ENCODE data around the gene WFDC8. TPM values are rescaled to one million over a fixed set of nuclear protein-coding genes. Genes with fewer than 3 reads are reported as not detected.

Gene WFDC8
- total and polyA plus RNA-seq, 4 donors, result not detected

GRCh38 chr20:45564760-45565276 is 14.3 kb downstream of the WFDC8 start:
- 71% methylated on average over 2 of the region's 2 CpGs for WGBS
- DNase-seq (ENCODE audit: low spot score), result no peak

DNA sequence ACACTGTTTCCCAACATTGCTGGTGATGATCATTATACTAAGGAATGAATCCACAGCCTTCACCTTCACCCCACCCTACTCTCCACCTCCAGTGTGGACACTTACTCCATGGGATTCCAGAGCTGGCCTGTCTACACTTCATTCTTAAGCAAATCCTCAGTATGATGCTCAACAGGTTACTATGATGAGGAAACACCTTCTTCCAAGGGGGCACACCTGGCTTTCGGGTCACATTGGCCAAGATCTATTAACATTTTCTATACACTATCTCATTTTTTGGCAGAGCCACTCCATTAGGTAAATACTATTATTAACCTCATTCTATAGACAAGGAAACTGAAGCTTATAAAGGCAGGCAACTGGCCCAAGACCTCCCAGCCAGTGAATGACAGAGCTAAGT is 23.9 kb downstream of the WFDC8 start:
- 61% methylated on average over 1 of the region's 1 CpG for WGBS
- peaks cover 0 to 4% (median 0%) of the 10 kb centered on the region in 4 donors for H3K27me3 ChIP-seq (ENCODE audit: control insufficient read depth in 4 of 4, insufficient read depth in 4 of 4, low read length in 3 of 4)
- H3K9ac ChIP-seq (ENCODE audit: low read depth in 1 of 2, low read length in 2 of 2), result no peak overlapping the region
- H3K9me3 ChIP-seq (ENCODE audit: control insufficient read depth in 4 of 4, low read length in 3 of 4), result no peaks in the 10 kb centered on the region
- no peak overlapping the region for H3K4me3 ChIP-seq (ENCODE audit: low read depth in 1 of 3, low read length in 3 of 3)
- no peaks in the 10 kb centered on the region for H3K36me3 ChIP-seq (ENCODE audit: control insufficient read depth in 4 of 4, insufficient read depth in 3 of 4, low read depth in 1 of 4, low read length in 3 of 4)
- no peak for DNase-seq (ENCODE audit: low spot score)
- no peak overlapping the region for H3K27ac ChIP-seq (ENCODE audit: low read depth in 1 of 2, low read length in 2 of 2)
- no peaks in the 10 kb centered on the region for H3K4me1 ChIP-seq (ENCODE audit: control insufficient read depth in 4 of 4, insufficient read depth in 4 of 4, low read length in 3 of 4)
- no peak for TF ChIP-seq FOXA2 (IDR thresholded peaks at IDR 0.05)
- no peak for TF ChIP-seq HNF4G (IDR thresholded peaks at IDR 0.05)
- TF ChIP-seq GABPA (IDR thresholded peaks at IDR 0.05 in 1 of 2, conservative IDR thresholded peaks at IDR 0.05 in 1 of 2), result no peak
- no peak for TF ChIP-seq YY1 (IDR thresholded peaks at IDR 0.05)
- no peak for TF ChIP-seq RAD21 (IDR thresholded peaks at IDR 0.05)
- TF ChIP-seq MAX (IDR thresholded peaks at IDR 0.05), result no peak
- no peak for TF ChIP-seq SP1 (IDR thresholded peaks at IDR 0.05)
- no peak for TF ChIP-seq TAF1 (conservative IDR thresholded peaks at IDR 0.05)
- no peak for TF ChIP-seq NR2F2 (IDR thresholded peaks at IDR 0.05)
- TF ChIP-seq, protein P1, sequence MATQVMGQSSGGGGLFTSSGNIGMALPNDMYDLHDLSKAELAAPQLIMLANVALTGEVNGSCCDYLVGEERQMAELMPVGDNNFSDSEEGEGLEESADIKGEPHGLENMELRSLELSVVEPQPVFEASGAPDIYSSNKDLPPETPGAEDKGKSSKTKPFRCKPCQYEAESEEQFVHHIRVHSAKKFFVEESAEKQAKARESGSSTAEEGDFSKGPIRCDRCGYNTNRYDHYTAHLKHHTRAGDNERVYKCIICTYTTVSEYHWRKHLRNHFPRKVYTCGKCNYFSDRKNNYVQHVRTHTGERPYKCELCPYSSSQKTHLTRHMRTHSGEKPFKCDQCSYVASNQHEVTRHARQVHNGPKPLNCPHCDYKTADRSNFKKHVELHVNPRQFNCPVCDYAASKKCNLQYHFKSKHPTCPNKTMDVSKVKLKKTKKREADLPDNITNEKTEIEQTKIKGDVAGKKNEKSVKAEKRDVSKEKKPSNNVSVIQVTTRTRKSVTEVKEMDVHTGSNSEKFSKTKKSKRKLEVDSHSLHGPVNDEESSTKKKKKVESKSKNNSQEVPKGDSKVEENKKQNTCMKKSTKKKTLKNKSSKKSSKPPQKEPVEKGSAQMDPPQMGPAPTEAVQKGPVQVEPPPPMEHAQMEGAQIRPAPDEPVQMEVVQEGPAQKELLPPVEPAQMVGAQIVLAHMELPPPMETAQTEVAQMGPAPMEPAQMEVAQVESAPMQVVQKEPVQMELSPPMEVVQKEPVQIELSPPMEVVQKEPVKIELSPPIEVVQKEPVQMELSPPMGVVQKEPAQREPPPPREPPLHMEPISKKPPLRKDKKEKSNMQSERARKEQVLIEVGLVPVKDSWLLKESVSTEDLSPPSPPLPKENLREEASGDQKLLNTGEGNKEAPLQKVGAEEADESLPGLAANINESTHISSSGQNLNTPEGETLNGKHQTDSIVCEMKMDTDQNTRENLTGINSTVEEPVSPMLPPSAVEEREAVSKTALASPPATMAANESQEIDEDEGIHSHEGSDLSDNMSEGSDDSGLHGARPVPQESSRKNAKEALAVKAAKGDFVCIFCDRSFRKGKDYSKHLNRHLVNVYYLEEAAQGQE (IDR thresholded peaks at IDR 0.05), result no peak
- no peak for TF ChIP-seq RXRA (IDR thresholded peaks at IDR 0.05)

More at GRCh38 chr20:45564760-45565276, 14.3 kb downstream of the WFDC8 start:
- TF ChIP-seq, protein P1 (IDR thresholded peaks at IDR 0.05), result no peak
- no peak for TF ChIP-seq FOXA1 (IDR thresholded peaks at IDR 0.05)
- TF ChIP-seq, protein P2, sequence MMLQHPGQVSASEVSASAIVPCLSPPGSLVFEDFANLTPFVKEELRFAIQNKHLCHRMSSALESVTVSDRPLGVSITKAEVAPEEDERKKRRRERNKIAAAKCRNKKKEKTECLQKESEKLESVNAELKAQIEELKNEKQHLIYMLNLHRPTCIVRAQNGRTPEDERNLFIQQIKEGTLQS (IDR thresholded peaks at IDR 0.05), result no peak
- TF ChIP-seq FOXA2 (IDR thresholded peaks at IDR 0.05), result no peak
- TF ChIP-seq SP1 (IDR thresholded peaks at IDR 0.05), result no peak
- TF ChIP-seq, protein P3, sequence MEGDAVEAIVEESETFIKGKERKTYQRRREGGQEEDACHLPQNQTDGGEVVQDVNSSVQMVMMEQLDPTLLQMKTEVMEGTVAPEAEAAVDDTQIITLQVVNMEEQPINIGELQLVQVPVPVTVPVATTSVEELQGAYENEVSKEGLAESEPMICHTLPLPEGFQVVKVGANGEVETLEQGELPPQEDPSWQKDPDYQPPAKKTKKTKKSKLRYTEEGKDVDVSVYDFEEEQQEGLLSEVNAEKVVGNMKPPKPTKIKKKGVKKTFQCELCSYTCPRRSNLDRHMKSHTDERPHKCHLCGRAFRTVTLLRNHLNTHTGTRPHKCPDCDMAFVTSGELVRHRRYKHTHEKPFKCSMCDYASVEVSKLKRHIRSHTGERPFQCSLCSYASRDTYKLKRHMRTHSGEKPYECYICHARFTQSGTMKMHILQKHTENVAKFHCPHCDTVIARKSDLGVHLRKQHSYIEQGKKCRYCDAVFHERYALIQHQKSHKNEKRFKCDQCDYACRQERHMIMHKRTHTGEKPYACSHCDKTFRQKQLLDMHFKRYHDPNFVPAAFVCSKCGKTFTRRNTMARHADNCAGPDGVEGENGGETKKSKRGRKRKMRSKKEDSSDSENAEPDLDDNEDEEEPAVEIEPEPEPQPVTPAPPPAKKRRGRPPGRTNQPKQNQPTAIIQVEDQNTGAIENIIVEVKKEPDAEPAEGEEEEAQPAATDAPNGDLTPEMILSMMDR (IDR thresholded peaks at IDR 0.05; ENCODE audit: low read depth, low read length, missing input control), result no peak
- no peak for TF ChIP-seq RXRA (IDR thresholded peaks at IDR 0.05)
- no peak for TF ChIP-seq YY1 (IDR thresholded peaks at IDR 0.05)
- TF ChIP-seq JUND (IDR thresholded peaks at IDR 0.05), result no peak
- TF ChIP-seq GABPA (IDR thresholded peaks at IDR 0.05 in 1 of 2, conservative IDR thresholded peaks at IDR 0.05 in 1 of 2), result no peak
- TF ChIP-seq, protein P4, sequence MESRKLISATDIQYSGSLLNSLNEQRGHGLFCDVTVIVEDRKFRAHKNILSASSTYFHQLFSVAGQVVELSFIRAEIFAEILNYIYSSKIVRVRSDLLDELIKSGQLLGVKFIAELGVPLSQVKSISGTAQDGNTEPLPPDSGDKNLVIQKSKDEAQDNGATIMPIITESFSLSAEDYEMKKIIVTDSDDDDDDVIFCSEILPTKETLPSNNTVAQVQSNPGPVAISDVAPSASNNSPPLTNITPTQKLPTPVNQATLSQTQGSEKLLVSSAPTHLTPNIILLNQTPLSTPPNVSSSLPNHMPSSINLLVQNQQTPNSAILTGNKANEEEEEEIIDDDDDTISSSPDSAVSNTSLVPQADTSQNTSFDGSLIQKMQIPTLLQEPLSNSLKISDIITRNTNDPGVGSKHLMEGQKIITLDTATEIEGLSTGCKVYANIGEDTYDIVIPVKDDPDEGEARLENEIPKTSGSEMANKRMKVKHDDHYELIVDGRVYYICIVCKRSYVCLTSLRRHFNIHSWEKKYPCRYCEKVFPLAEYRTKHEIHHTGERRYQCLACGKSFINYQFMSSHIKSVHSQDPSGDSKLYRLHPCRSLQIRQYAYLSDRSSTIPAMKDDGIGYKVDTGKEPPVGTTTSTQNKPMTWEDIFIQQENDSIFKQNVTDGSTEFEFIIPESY (IDR thresholded peaks at IDR 0.05), result no peak
- no peak for TF ChIP-seq TAF1 (conservative IDR thresholded peaks at IDR 0.05)
- no peak for TF ChIP-seq RAD21 (IDR thresholded peaks at IDR 0.05)
- no peak for TF ChIP-seq HNF4A (conservative IDR thresholded peaks at IDR 0.05)
- no peaks in the 10 kb centered on the region for H3K36me3 ChIP-seq (ENCODE audit: control insufficient read depth in 4 of 4, insufficient read depth in 3 of 4, low read depth in 1 of 4, low read length in 3 of 4)
- H3K4me1 ChIP-seq (ENCODE audit: control insufficient read depth in 4 of 4, insufficient read depth in 4 of 4, low read length in 3 of 4), result no peaks in the 10 kb centered on the region
- H3K4me3 ChIP-seq (ENCODE audit: low read depth in 1 of 3, low read length in 3 of 3), result no peak overlapping the region
- no peak overlapping the region for H3K9ac ChIP-seq (ENCODE audit: low read depth in 1 of 2, low read length in 2 of 2)
- H3K9me3 ChIP-seq (ENCODE audit: control insufficient read depth in 4 of 4, low read length in 3 of 4), result no peaks in the 10 kb centered on the region
- H3K27me3 ChIP-seq (ENCODE audit: control insufficient read depth in 4 of 4, insufficient read depth in 4 of 4, low read length in 3 of 4), result peaks cover 0 to 6% (median 0%) of the 10 kb centered on the region in 4 donors
- no peak overlapping the region for H3K27ac ChIP-seq (ENCODE audit: low read depth in 1 of 2, low read length in 2 of 2)

All from liver (tissue), 9 donors.